GM12878 (cell line): ENCODE data around the gene HNRNPR. TPM values are rescaled to one million over a fixed set of nuclear protein-coding genes. Genes with fewer than 3 reads are reported as not detected.

Experiments used
- ATAC-seq: fragments of 200-7000 bp; cut with Tn5 transposase; 3 replicates; pipeline ENCODE4 v1.9.1; 2020; ENCODE audit warnings: mild to moderate bottlenecking, moderate library complexity
- BruUV-seq: library from RNA; stranded (reverse); fragments of 400-500 nt; replicated peaks from 2 replicates; lab custom pipeline; 2021; lab: Mats Ljungman, UMichigan
- CTCF ChIA-PET: fragments of 300-600 bp; sonication (Branson Sonifier 250); formaldehyde crosslinking; extraction: SDS; loops from one replicate; lab custom pipeline; 2021; ENCODE audit warnings: inconsistent platforms; lab: Yijun Ruan, JAX
- POLR2A ChIA-PET: fragments of 350-600 bp; formaldehyde crosslinking; extraction: SDS; loops from one replicate; lab custom pipeline; 2021; ENCODE audit warnings: inconsistent platforms; lab: Charles Lee
- RAD21 ChIA-PET: fragments of 300-600 bp; sonication (Branson Sonifier 250); formaldehyde crosslinking; loops from one replicate; lab custom pipeline; 2023; ENCODE audit warnings: antibody characterized with exemption; ENCODE audit not compliant: unreplicated experiment; lab: Charles Lee
- SMC1A ChIA-PET: fragments of 300-600 bp; sonication (Branson Sonifier 250); formaldehyde crosslinking; loops from one replicate; lab custom pipeline; 2023; ENCODE audit not compliant: unreplicated experiment, uncharacterized antibody; lab: Charles Lee
- DNase-seq: peaks from one replicate; pipeline ENCODE4 v3.0.0-alpha.2; 2011; ENCODE audit warnings: low read depth, low spot score
- FAIRE-seq: peaks from 3 replicates; lab custom pipeline; 2011; peaks lifted over from hg19 to GRCh38; lab: Jason Lieb, UNC
- H2AFZ ChIP-seq: 2 replicates; pipeline ENCODE4 v1.6.0; 2011; ENCODE audit warnings: low read depth, low read length, control low read depth; ENCODE audit not compliant: control insufficient read depth
- H3K27ac ChIP-seq: 2 replicates; pipeline ENCODE4 v1.5.1; 2011; ENCODE audit warnings: control low read depth; ENCODE audit not compliant: control insufficient read depth, insufficient read depth
- H3K27me3 ChIP-seq, 2 experiments: replicated peaks in 1 of 2; 2 replicates each; pipeline versions ENCODE4 v1.6.0 to v1.6.1; 2011; ENCODE audit warnings: low read length in 1 of 2; ENCODE audit not compliant: control insufficient read depth in 2 of 2, insufficient read depth in 2 of 2
- H3K36me3 ChIP-seq, 2 experiments: 2 replicates each; pipeline ENCODE4 v1.5.1; 2011; ENCODE audit warnings: low read length in 1 of 2; ENCODE audit not compliant: control insufficient read depth in 2 of 2, insufficient read depth in 2 of 2
- H3K4me1 ChIP-seq: 2 replicates; pipeline ENCODE4 v1.6.1; 2011; ENCODE audit warnings: mild to moderate bottlenecking, low read length, moderate library complexity, mixed read lengths; ENCODE audit not compliant: control insufficient read depth, insufficient read depth
- H3K4me2 ChIP-seq: 2 replicates; pipeline ENCODE4 v1.6.0; 2011; ENCODE audit warnings: control low read depth; ENCODE audit not compliant: control insufficient read depth, insufficient read depth
- H3K4me3 ChIP-seq: fragments of 200-600 bp; sonication (generic); 2 replicates; pipeline ENCODE4 v1.5.1; 2016
- H3K79me2 ChIP-seq: 2 replicates; pipeline ENCODE4 v1.6.0; 2011; ENCODE audit warnings: low read length; ENCODE audit not compliant: control insufficient read depth, insufficient read depth
- H3K9ac ChIP-seq: 2 replicates; pipeline ENCODE4 v1.8.0; 2011; ENCODE audit warnings: low read length, control low read depth, mixed read lengths; ENCODE audit not compliant: control insufficient read depth, insufficient read depth
- H3K9me3 ChIP-seq: replicated peaks from 3 replicates; pipeline ENCODE4 v1.5.1; 2011; ENCODE audit warnings: mild to moderate bottlenecking, low read length; ENCODE audit not compliant: control insufficient read depth, insufficient read depth
- H4K20me1 ChIP-seq: 2 replicates; pipeline ENCODE4 v1.6.0; 2011; ENCODE audit not compliant: control insufficient read depth, insufficient read depth
- BACH1 ChIP-seq: fragments of 450-650 bp; IDR thresholded peaks from 2 replicates; pipeline ENCODE4 v1.6.1; 2017; ENCODE audit warnings: mild to moderate bottlenecking, borderline replicate concordance
- BCLAF1 ChIP-seq: fragments of 450-650 bp; IDR thresholded peaks from 2 replicates; pipeline ENCODE4 v1.6.1; 2017; ENCODE audit warnings: antibody characterized with exemption, mild to moderate bottlenecking, moderate library complexity
- CHD1 ChIP-seq: IDR thresholded peaks from 2 replicates; pipeline ENCODE4 v1.6.1; 2012; ENCODE audit warnings: low read depth, low read length, improper control_type of control experiment
- WGBS: methylation state at CpG from one replicate; pipeline ENCODE4 v1.1.6; 2016; ENCODE audit warnings: low lambda C conversion rate; ENCODE audit not compliant: insufficient replicate concordance, insufficient coverage; ENCODE audit errors: missing lambda C conversion rate; 5-methylcytosine and 5-hydroxymethylcytosine counted together
- in situ Hi-C: fragments of 300-500 bp; cut with MboI; formaldehyde crosslinking; loops from 9 replicates; pipeline ENCODE4 v1.14.3; 2018; ENCODE audit warnings: mixed read lengths
- intact Hi-C: fragments of 100-400 bp; cut with micrococcal nuclease; formaldehyde crosslinking; loops from one replicate; pipeline ENCODE4 v1.14.2; 2022; ENCODE audit not compliant: unreplicated experiment
- polyA plus RNA-seq, 11 experiments: library from polyadenylated mRNA; depleted of rRNA in 4 of 11; unstranded in 6 of 11; stranded (reverse) in 5 of 11; fragments of >200 nt; fragmentation: Nextera tagmentation in 4 of 11; fragmentation: Illumina TruSeq in 1 of 11; extraction: Ambion mirVana in 4 of 11; extraction: Trizol in 1 of 11; gene quantifications; 1 replicate in 1 of 11; 2 replicates in 10 of 11; pipeline versions ENCODE4 v1.2.1 to v1.2.3, GENCODE V29; 2011 to 2016; ENCODE audit warnings: inconsistent platforms in 2 of 11, missing spikeins in 2 of 11, low read depth in 1 of 11
- total RNA-seq, 4 experiments: library from RNA; depleted of rRNA in 3 of 4; stranded (reverse); fragments of >200 nt in 3 of 4; fragmentation: Illumina TruSeq in 1 of 4; extraction: Trizol in 1 of 4; gene quantifications; 2 replicates each; pipeline versions ENCODE4 v1.2.1 to v1.2.3, GENCODE V29; 2013 to 2021

Gene HNRNPR
- total and polyA plus RNA-seq, 10 of the 15 experiments (the other 5 are each of a cell fraction or from before 2014, with no cell fraction given), result 80.5 to 280 (median 218) TPM

GRCh38 chr1:23290836-23291565 lies 53.1 kb downstream of the HNRNPR start:
- Histone ChIP-seq H3K4me3 (no peak overlapping the region), H3K9ac (no peak overlapping the region), H3K27me3 (no peaks in the 10 kb centered on the region), H2AFZ (no peak overlapping the region), H3K9me3 (no peaks in the 10 kb centered on the region), H3K79me2 (no peaks in the 10 kb centered on the region), H3K27ac (no peak overlapping the region), H3K4me2 (no peak overlapping the region), H3K4me1 (no peaks in the 10 kb centered on the region), H3K36me3 (peaks cover 0 to 2% of the 10 kb centered on the region in 2 experiments; a peak in 2 of 4 replicates), H4K20me1 (no peaks in the 10 kb centered on the region)
- intact Hi-C loops, result no loop called here
- WGBS, result 88% methylated on average over 9 of the region's 9 CpGs
- TF ChIP-seq CHD1 (no peak), BACH1 (no peak), BCLAF1 (no peak)
- SMC1A ChIA-PET, result interaction anchor here (0.9 kb wide), 1 partner anchor 8 kb away, joined by 3 read pairs; no protein-coding TSS in a partner anchor
- FAIRE-seq (no peak), ATAC-seq (no peak), DNase-seq (no peak)
- CTCF ChIA-PET, result interaction anchor here (1.2 to 1.5 kb wide), 2 partner anchors 7 to 207 kb away, joined by 3 read pairs; no protein-coding TSS in a partner anchor
- RAD21 ChIA-PET, result no interaction called here
- in situ Hi-C loops, result no loop called here
- POLR2A ChIA-PET, result no interaction called here
- BruUV-seq, result no TSS peak
